ENCODE results near the gene SCP2D1.

SCP2D1 gene

GRCh38 chr20:18845017-18845416 lies 31.4 kb downstream of the SCP2D1 start:
- CTCF ChIA-PET, result no interaction called here
- POLR2A ChIA-PET, result no interaction called here
- no peak for DNase-seq (ENCODE audit: extremely low spot score)
- no peak for TF ChIP-seq SP1 (IDR thresholded peaks at IDR 0.05)
- no peak for TF ChIP-seq NFRKB (IDR thresholded peaks at IDR 0.05)
- TF ChIP-seq PKNOX1 (IDR thresholded peaks at IDR 0.05), result no peak
- no peak for TF ChIP-seq TARDBP (IDR thresholded peaks at IDR 0.05)
- TF ChIP-seq SUZ12 (IDR thresholded peaks at IDR 0.05), result no peak
- no peak for TF ChIP-seq HDGF (IDR thresholded peaks at IDR 0.05; ENCODE audit: borderline replicate concordance)
- no peak for TF ChIP-seq ZNF384 (IDR thresholded peaks at IDR 0.05)
- no peak for TF ChIP-seq FOXK2 (IDR thresholded peaks at IDR 0.05)
- TF ChIP-seq FOXM1 (IDR thresholded peaks at IDR 0.05; ENCODE audit: borderline replicate concordance), result no peak
- no peak for TF ChIP-seq ELF4 (IDR thresholded peaks at IDR 0.05)

- no peak for TF ChIP-seq HDGF (IDR thresholded peaks at IDR 0.05; ENCODE audit: borderline replicate concordance)
- TF ChIP-seq FOXA1 (IDR thresholded peaks at IDR 0.05), result no peak
- no peak for TF ChIP-seq LEF1 (IDR thresholded peaks at IDR 0.05; ENCODE audit: borderline replicate concordance)
- TF ChIP-seq ELF4 (IDR thresholded peaks at IDR 0.05), result no peak
- no peak for TF ChIP-seq FOXM1 (IDR thresholded peaks at IDR 0.05; ENCODE audit: borderline replicate concordance)
- TF ChIP-seq ZNF384 (IDR thresholded peaks at IDR 0.05), result no peak
- TF ChIP-seq NFRKB (IDR thresholded peaks at IDR 0.05), result no peak
- no peak for TF ChIP-seq L3MBTL2 (conservative IDR thresholded peaks at IDR 0.05)
- TF ChIP-seq ARNT (IDR thresholded peaks at IDR 0.05), result no peak
- no peak for TF ChIP-seq PKNOX1 (IDR thresholded peaks at IDR 0.05)
- no peak for TF ChIP-seq CTBP1 (IDR thresholded peaks at IDR 0.05; ENCODE audit: borderline replicate concordance)
- no peak for TF ChIP-seq BHLHE40 (IDR thresholded peaks at IDR 0.05; ENCODE audit: borderline replicate concordance)
- TF ChIP-seq SUZ12 (IDR thresholded peaks at IDR 0.05), result no peak
- no peak for TF ChIP-seq FOXK2 (IDR thresholded peaks at IDR 0.05)
- ChIA-PET CTCF (no interaction called here), POLR2A (no interaction called here)
- DNase-seq (ENCODE audit: extremely low spot score), result no peak
Observed at GRCh38 chr20:18847226-18847755, 33.7 kb downstream of the SCP2D1 start.

- DNase-seq (ENCODE audit: extremely low spot score), result no peak
- no peak for TF ChIP-seq ELF4 (IDR thresholded peaks at IDR 0.05)
- POLR2A ChIA-PET, result no interaction called here
- CTCF ChIA-PET, result interaction anchor here (0.6 kb wide), 1 partner anchor 22 kb away, joined by 3 read pairs; no protein-coding TSS in a partner anchor
Observed at GRCh38 chr20:18849131-18849530, 35.5 kb downstream of the SCP2D1 start.

GRCh38 chr20:18851629-18852028 lies 38.0 kb downstream of the SCP2D1 start:
- no peak for DNase-seq (ENCODE audit: extremely low spot score)
- POLR2A ChIA-PET, result no interaction called here
- TF ChIP-seq CTBP1 (IDR thresholded peaks at IDR 0.05; ENCODE audit: borderline replicate concordance) (no peak), HDGF (IDR thresholded peaks at IDR 0.05; ENCODE audit: borderline replicate concordance) (no peak), L3MBTL2 (conservative IDR thresholded peaks at IDR 0.05) (no peak), TARDBP (IDR thresholded peaks at IDR 0.05) (no peak), FOXK2 (IDR thresholded peaks at IDR 0.05) (no peak), SUZ12 (IDR thresholded peaks at IDR 0.05) (no peak), FOXM1 (IDR thresholded peaks at IDR 0.05; ENCODE audit: borderline replicate concordance) (no peak), LEF1 (IDR thresholded peaks at IDR 0.05; ENCODE audit: borderline replicate concordance) (no peak), ELF4 (IDR thresholded peaks at IDR 0.05) (no peak), PKNOX1 (IDR thresholded peaks at IDR 0.05) (no peak), FOXA1 (IDR thresholded peaks at IDR 0.05) (no peak), SP1 (IDR thresholded peaks at IDR 0.05) (no peak), BHLHE40 (IDR thresholded peaks at IDR 0.05; ENCODE audit: borderline replicate concordance) (no peak), ZNF384 (IDR thresholded peaks at IDR 0.05) (no peak), NFRKB (IDR thresholded peaks at IDR 0.05) (no peak), ARNT (IDR thresholded peaks at IDR 0.05) (no peak)
- CTCF ChIA-PET, result no interaction called here

GRCh38 chr20:18852318-18852717 lies 38.7 kb downstream of the SCP2D1 start:
- CTCF ChIA-PET, result no interaction called here
- TF ChIP-seq BHLHE40 (IDR thresholded peaks at IDR 0.05; ENCODE audit: borderline replicate concordance) (no peak), HDGF (IDR thresholded peaks at IDR 0.05; ENCODE audit: borderline replicate concordance) (no peak), LEF1 (IDR thresholded peaks at IDR 0.05; ENCODE audit: borderline replicate concordance) (no peak), SP1 (IDR thresholded peaks at IDR 0.05) (no peak), ARNT (IDR thresholded peaks at IDR 0.05) (no peak), FOXA1 (IDR thresholded peaks at IDR 0.05) (no peak), L3MBTL2 (conservative IDR thresholded peaks at IDR 0.05) (no peak), ZNF384 (IDR thresholded peaks at IDR 0.05) (no peak), FOXK2 (IDR thresholded peaks at IDR 0.05) (no peak), TARDBP (IDR thresholded peaks at IDR 0.05) (no peak), NFRKB (IDR thresholded peaks at IDR 0.05) (no peak), PKNOX1 (IDR thresholded peaks at IDR 0.05) (no peak), FOXM1 (IDR thresholded peaks at IDR 0.05; ENCODE audit: borderline replicate concordance) (no peak)
- POLR2A ChIA-PET, result no interaction called here
- DNase-seq (ENCODE audit: extremely low spot score), result no peak

- ChIA-PET POLR2A (no interaction called here), CTCF (no interaction called here)
- no peak for DNase-seq (ENCODE audit: extremely low spot score)
- TF ChIP-seq FOXA1 (IDR thresholded peaks at IDR 0.05) (no peak), BHLHE40 (IDR thresholded peaks at IDR 0.05; ENCODE audit: borderline replicate concordance) (no peak), NFRKB (IDR thresholded peaks at IDR 0.05) (no peak), L3MBTL2 (conservative IDR thresholded peaks at IDR 0.05) (no peak), SUZ12 (IDR thresholded peaks at IDR 0.05) (no peak), SP1 (IDR thresholded peaks at IDR 0.05) (no peak), CTBP1 (IDR thresholded peaks at IDR 0.05; ENCODE audit: borderline replicate concordance) (no peak), PKNOX1 (IDR thresholded peaks at IDR 0.05) (no peak), FOXM1 (IDR thresholded peaks at IDR 0.05; ENCODE audit: borderline replicate concordance) (no peak), ZNF384 (IDR thresholded peaks at IDR 0.05) (no peak), ARNT (IDR thresholded peaks at IDR 0.05) (no peak), LEF1 (IDR thresholded peaks at IDR 0.05; ENCODE audit: borderline replicate concordance) (no peak), FOXK2 (IDR thresholded peaks at IDR 0.05) (no peak)
Observed at GRCh38 chr20:18853216-18853615, 39.6 kb downstream of the SCP2D1 start.
